Hepatocyte (in vitro differentiated cells): ENCODE results near the gene PTPN20. TPM values are rescaled to one million over a fixed set of nuclear protein-coding genes. Genes with fewer than 3 reads are reported as not detected.

Experiments
- DNase-seq: peaks from one replicate; pipeline ENCODE4 v3.0.0-alpha.2; 2016; ENCODE audit warnings: low spot score
- H2AFZ ChIP-seq: fragments of 200-600 bp; sonication (generic); 2 replicates; pipeline ENCODE4 v1.6.0; 2016; ENCODE audit warnings: antibody characterized with exemption, mild to moderate bottlenecking
- H3K27ac ChIP-seq: fragments of 200-600 bp; sonication (generic); 2 replicates; pipeline ENCODE4 v1.5.1; 2016; ENCODE audit warnings: mild to moderate bottlenecking
- H3K27me3 ChIP-seq: fragments of 200-600 bp; sonication (generic); 2 replicates; pipeline ENCODE4 v1.6.1; 2016
- H3K36me3 ChIP-seq: fragments of 200-600 bp; sonication (generic); replicated peaks from 2 replicates; pipeline ENCODE4 v1.5.1; 2016; ENCODE audit warnings: low read depth; ENCODE audit not compliant: insufficient read depth
- H3K4me1 ChIP-seq: fragments of 200-600 bp; sonication (generic); 2 replicates; pipeline ENCODE4 v1.5.1; 2016; ENCODE audit warnings: mild to moderate bottlenecking, moderate library complexity; ENCODE audit not compliant: insufficient read depth
- H3K4me2 ChIP-seq: fragments of 200-600 bp; sonication (generic); 2 replicates; pipeline ENCODE4 v1.6.0; 2016
- H3K4me3 ChIP-seq: fragments of 200-600 bp; sonication (generic); 2 replicates; pipeline ENCODE4 v1.5.1; 2016; ENCODE audit warnings: mild to moderate bottlenecking
- H3K79me2 ChIP-seq: fragments of 200-600 bp; sonication (generic); 2 replicates; pipeline ENCODE4 v1.6.0; 2017; ENCODE audit warnings: mild to moderate bottlenecking
- H3K9me2 ChIP-seq: fragments of 200-600 bp; sonication (generic); replicated peaks from 2 replicates; pipeline ENCODE4 v1.6.0; 2017; ENCODE audit warnings: mild to moderate bottlenecking; ENCODE audit not compliant: insufficient read depth
- H3K9me3 ChIP-seq: fragments of 200-600 bp; sonication (generic); 2 replicates; pipeline ENCODE4 v1.5.1; 2016; ENCODE audit warnings: low read depth, mild to moderate bottlenecking
- H4K20me1 ChIP-seq: fragments of 200-600 bp; sonication (generic); 2 replicates; pipeline ENCODE4 v1.6.0; 2016; ENCODE audit warnings: mild to moderate bottlenecking; ENCODE audit not compliant: insufficient read depth, poor library complexity, severe bottlenecking
- CTCF ChIP-seq: fragments of 200-600 bp; sonication (generic); IDR thresholded peaks from 2 replicates; pipeline ENCODE4 v1.5.1; 2016; ENCODE audit warnings: antibody characterized with exemption, mild to moderate bottlenecking; ENCODE audit not compliant: poor library complexity
- EZH2 ChIP-seq: fragments of 200-600 bp; sonication (generic); IDR thresholded peaks from 2 replicates; pipeline ENCODE4 v1.6.1; 2016; ENCODE audit warnings: antibody characterized with exemption, mild to moderate bottlenecking, borderline replicate concordance
- EZH2phosphoT487 ChIP-seq: fragments of 200-600 bp; sonication (generic); IDR thresholded peaks from one replicate; pipeline ENCODE4 v1.6.1; 2018; ENCODE audit warnings: antibody characterized with exemption, mild to moderate bottlenecking, low read depth, moderate library complexity; ENCODE audit not compliant: unreplicated experiment, severe bottlenecking
- WGBS: methylation state at CpG from one replicate; pipeline ENCODE4 v1.1.6; 2016; ENCODE audit warnings: low lambda C conversion rate; ENCODE audit errors: missing lambda C conversion rate; 5-methylcytosine and 5-hydroxymethylcytosine counted together
- polyA plus RNA-seq: library from polyadenylated mRNA; unstranded; fragments of >200 nt; fragmentation: Nextera tagmentation; extraction: Ambion mirVana; gene quantifications from 2 replicates; pipeline ENCODE4 v1.2.1, GENCODE V29; 2016
- total RNA-seq: library from RNA; depleted of rRNA; stranded (reverse); fragments of >200 nt; gene quantifications from 2 replicates; pipeline ENCODE4 v1.2.3, GENCODE V29; 2014

Gene PTPN20
- total and polyA plus RNA-seq, 2 experiments from 2014 or later, result 0.60 TPM; not detected in 1

- no peak overlapping the region for H2AFZ ChIP-seq
- H3K79me2 ChIP-seq, result no peaks in the 10 kb centered on the region
- H3K9me2 ChIP-seq, result no peaks in the 10 kb centered on the region
- no peaks in the 10 kb centered on the region for H3K27me3 ChIP-seq
- peak; percentile 47 for DNase-seq
- TF ChIP-seq EZH2 (no peak), EZH2phosphoT487 (no peak), CTCF (no peak)
- no peaks in the 10 kb centered on the region for H3K36me3 ChIP-seq
- H4K20me1 ChIP-seq, result no peaks in the 10 kb centered on the region
- no peak overlapping the region for H3K4me2 ChIP-seq
- 44% methylated on average over 12 of the region's 12 CpGs for whole genome bisulfite sequencing
- H3K9me3 ChIP-seq, result no peaks in the 10 kb centered on the region
- peak overlapping the region; percentile 18 for H3K27ac ChIP-seq
- no peak overlapping the region for H3K4me3 ChIP-seq
- H3K4me1 ChIP-seq, result peaks cover 4% of the 10 kb centered on the region
Measured at GRCh38 chr10:47038881-47039561, 127.8 kb downstream of the PTPN20 start.

- H3K79me2 ChIP-seq, result no peaks in the 10 kb centered on the region
- no peaks in the 10 kb centered on the region for H3K9me3 ChIP-seq
- no peak for DNase-seq
- 50% methylated on average over 4 of the region's 4 CpGs for WGBS
- no peak for TF ChIP-seq EZH2phosphoT487
- H3K4me3 ChIP-seq, result no peak overlapping the region
- no peak overlapping the region for H3K27ac ChIP-seq
- H2AFZ ChIP-seq, result no peak overlapping the region
- H3K36me3 ChIP-seq, result no peaks in the 10 kb centered on the region
- H4K20me1 ChIP-seq, result no peaks in the 10 kb centered on the region
- peaks cover 4% of the 10 kb centered on the region for H3K4me1 ChIP-seq
- no peaks in the 10 kb centered on the region for H3K27me3 ChIP-seq
- H3K4me2 ChIP-seq, result no peak overlapping the region
- H3K9me2 ChIP-seq, result no peaks in the 10 kb centered on the region
Measured at GRCh38 chr10:47039562-47039913, 128.3 kb downstream of the PTPN20 start.

- Histone ChIP-seq H3K36me3 (no peaks in the 10 kb centered on the region), H3K27ac (no peak overlapping the region), H3K9me3 (no peaks in the 10 kb centered on the region), H4K20me1 (no peaks in the 10 kb centered on the region), H3K4me3 (no peak overlapping the region), H3K27me3 (no peaks in the 10 kb centered on the region), H2AFZ (no peak overlapping the region), H3K4me2 (no peak overlapping the region), H3K4me1 (peaks cover 4% of the 10 kb centered on the region), H3K79me2 (no peaks in the 10 kb centered on the region), H3K9me2 (no peaks in the 10 kb centered on the region)
- no peak for DNase-seq
- TF ChIP-seq EZH2phosphoT487 (no peak), CTCF (no peak), EZH2 (no peak)
- 89% methylated on average over 9 of the region's 9 CpGs for whole genome bisulfite sequencing
Measured at GRCh38 chr10:47040041-47040491, 128.8 kb downstream of the PTPN20 start.

GRCh38 chr10:47040681-47041080 lies 129.5 kb downstream of the PTPN20 start:
- no peak for DNase-seq
- Histone ChIP-seq H3K36me3 (no peaks in the 10 kb centered on the region), H3K4me1 (peaks cover 4% of the 10 kb centered on the region), H3K9me2 (no peaks in the 10 kb centered on the region), H3K27ac (no peak overlapping the region), H3K9me3 (no peaks in the 10 kb centered on the region), H4K20me1 (no peaks in the 10 kb centered on the region), H3K79me2 (no peaks in the 10 kb centered on the region), H3K4me2 (no peak overlapping the region), H2AFZ (no peak overlapping the region), H3K4me3 (no peak overlapping the region), H3K27me3 (no peaks in the 10 kb centered on the region)
- 90% methylated on average over 4 of the region's 4 CpGs for WGBS
- TF ChIP-seq EZH2 (no peak), EZH2phosphoT487 (no peak), CTCF (no peak)
